Ascending aorta (tissue), 2 donors: ENCODE measurements around the gene LIMS2. TPM values are rescaled to one million over a fixed set of nuclear protein-coding genes. Genes with fewer than 3 reads are reported as not detected.

ENCODE experiments used
- DNase-seq, 2 donors: peaks; one replicate each; pipeline ENCODE4 v3.0.0-alpha.2; 2019; ENCODE audit warnings: low spot score in 2 of 2
- H3K27ac ChIP-seq, 2 donors: fragments of 200-600 bp; sonication (generic); one replicate each; pipeline ENCODE4 v1.5.1; 2016 to 2017; ENCODE audit warnings: mild to moderate bottlenecking in 1 of 2
- H3K27me3 ChIP-seq: fragments of 200-600 bp; sonication (generic); one replicate; pipeline ENCODE4 v1.5.1; 2017
- H3K36me3 ChIP-seq, 2 donors: fragments of 200-600 bp; sonication (generic); one replicate each; pipeline ENCODE4 v1.5.1; 2016
- H3K4me1 ChIP-seq, 2 donors: fragments of 200-600 bp; sonication (generic); one replicate each; pipeline ENCODE4 v1.5.1; 2016 to 2017; ENCODE audit warnings: mild to moderate bottlenecking in 1 of 2
- H3K4me3 ChIP-seq, 2 donors: fragments of 200-600 bp; sonication (generic); one replicate each; pipeline ENCODE4 v1.5.1; 2016 to 2017; ENCODE audit warnings: mild to moderate bottlenecking in 1 of 2
- H3K9me3 ChIP-seq, 2 donors: fragments of 200-600 bp; sonication (generic); one replicate each; pipeline ENCODE4 v1.5.1; 2016
- intact Hi-C: fragments of 100-400 bp; cut with DNase I; formaldehyde crosslinking; loops from one replicate; pipeline ENCODE4 v1.15.1; 2023
- total RNA-seq: library from RNA; depleted of rRNA; stranded (reverse); fragments of >200 nt; gene quantifications from one replicate; pipeline ENCODE4 v1.1.0, GENCODE V29; 2016
- TF ChIP-seq, protein P1 (sequence below), 3 experiments: fragments of 200-600 bp in 2 of 3; fragments of 450-650 bp in 1 of 3; sonication (generic) in 2 of 3; IDR thresholded peaks; one replicate each; pipeline ENCODE4 v1.5.1; 2016 to 2019; ENCODE audit warnings: antibody characterized with exemption in 3 of 3, mild to moderate bottlenecking in 1 of 3, moderate library complexity in 1 of 3

The LIMS2 gene
- total RNA-seq, 1 donor from 2014 or later, result 169 TPM

DNA sequence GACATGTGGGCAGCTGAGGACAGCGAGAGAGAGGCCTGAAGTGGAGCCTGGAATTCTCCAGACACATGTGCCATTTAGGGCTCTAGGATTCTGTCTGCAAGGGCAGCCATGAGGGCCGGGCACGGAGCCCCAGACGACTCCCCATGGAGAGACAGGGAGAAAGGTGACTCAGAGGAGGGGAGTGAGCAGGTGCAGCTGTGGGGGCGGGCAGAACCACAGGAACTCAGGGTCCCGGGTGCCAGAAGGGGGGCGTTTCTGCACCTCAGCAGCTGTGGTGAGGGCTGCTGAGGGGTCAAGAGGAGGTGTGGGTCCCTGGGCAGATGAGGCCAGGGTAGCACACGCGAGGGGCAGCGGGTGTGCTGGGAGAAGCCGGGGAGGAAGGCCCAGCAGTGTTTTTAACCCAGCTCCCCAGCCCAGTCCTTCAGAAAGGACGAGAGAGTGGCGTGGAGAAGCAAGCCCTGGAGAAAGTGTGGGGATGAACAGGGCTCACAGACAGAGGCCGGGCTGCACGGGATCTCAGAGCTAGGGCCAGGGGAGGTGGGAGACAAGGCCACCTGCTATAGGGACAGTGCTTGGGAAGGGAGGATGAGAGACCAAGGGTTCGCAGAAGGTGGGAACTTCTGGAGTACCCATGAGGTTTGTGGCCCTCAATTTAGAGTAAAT lies 21.8 kb downstream of the LIMS2 start:
- H3K4me3 ChIP-seq, result no peak overlapping the region
- DNase-seq, result no peak
- intact Hi-C loops, result loop anchor here (5.0 kb wide), 1 partner anchor 86 kb away; no protein-coding TSS in a partner anchor
- no peaks in the 10 kb centered on the region for H3K27me3 ChIP-seq
- H3K4me1 ChIP-seq, result peaks cover 9 to 39% of the 10 kb centered on the region in 2 donors
- peaks cover 47 to 53% of the 10 kb centered on the region in 2 donors for H3K36me3 ChIP-seq
- TF ChIP-seq, protein P1, sequence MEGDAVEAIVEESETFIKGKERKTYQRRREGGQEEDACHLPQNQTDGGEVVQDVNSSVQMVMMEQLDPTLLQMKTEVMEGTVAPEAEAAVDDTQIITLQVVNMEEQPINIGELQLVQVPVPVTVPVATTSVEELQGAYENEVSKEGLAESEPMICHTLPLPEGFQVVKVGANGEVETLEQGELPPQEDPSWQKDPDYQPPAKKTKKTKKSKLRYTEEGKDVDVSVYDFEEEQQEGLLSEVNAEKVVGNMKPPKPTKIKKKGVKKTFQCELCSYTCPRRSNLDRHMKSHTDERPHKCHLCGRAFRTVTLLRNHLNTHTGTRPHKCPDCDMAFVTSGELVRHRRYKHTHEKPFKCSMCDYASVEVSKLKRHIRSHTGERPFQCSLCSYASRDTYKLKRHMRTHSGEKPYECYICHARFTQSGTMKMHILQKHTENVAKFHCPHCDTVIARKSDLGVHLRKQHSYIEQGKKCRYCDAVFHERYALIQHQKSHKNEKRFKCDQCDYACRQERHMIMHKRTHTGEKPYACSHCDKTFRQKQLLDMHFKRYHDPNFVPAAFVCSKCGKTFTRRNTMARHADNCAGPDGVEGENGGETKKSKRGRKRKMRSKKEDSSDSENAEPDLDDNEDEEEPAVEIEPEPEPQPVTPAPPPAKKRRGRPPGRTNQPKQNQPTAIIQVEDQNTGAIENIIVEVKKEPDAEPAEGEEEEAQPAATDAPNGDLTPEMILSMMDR (IDR thresholded peaks at IDR 0.05), result no peak
- peak overlapping the region in 1 of 2 donors; percentile 46 for H3K27ac ChIP-seq
- H3K9me3 ChIP-seq, result no peaks in the 10 kb centered on the region

DNA sequence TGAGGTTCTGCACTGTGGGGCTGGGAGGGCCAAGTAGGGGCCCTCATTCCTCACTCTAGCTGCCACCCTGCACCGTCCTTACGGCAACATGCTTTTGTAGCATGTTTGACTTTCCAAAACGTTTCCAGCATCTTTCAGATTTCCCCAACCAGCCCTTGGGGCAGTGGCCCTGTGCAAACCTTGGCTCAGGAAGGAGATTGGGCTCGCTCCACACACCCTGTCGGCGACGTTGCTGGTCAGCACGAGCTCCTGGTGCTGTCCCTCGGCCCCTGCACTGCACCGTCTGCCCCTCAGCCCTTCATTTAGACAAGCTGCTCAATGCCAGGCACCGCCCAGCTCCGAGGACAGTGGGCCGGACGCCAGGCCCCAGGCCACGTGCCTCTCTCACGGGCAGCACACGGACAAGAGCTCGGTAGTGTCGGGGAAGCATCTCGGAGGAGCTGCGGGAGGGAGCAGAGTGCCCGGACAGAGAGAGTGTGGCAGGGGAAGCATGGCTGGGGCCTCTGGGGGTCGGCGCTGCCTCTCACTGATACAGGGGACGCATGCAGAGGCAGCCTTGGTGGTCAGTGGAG lies 22.5 kb downstream of the LIMS2 start:
- Histone ChIP-seq H3K4me1 (peaks cover 8 to 39% of the 10 kb centered on the region in 2 donors), H3K27ac (peak overlapping the region in 1 of 2 donors; percentile 46), H3K4me3 (no peak overlapping the region), H3K9me3 (no peaks in the 10 kb centered on the region), H3K27me3 (no peaks in the 10 kb centered on the region), H3K36me3 (peaks cover 47 to 49% of the 10 kb centered on the region in 2 donors)
- intact Hi-C loops, result loop anchor here (5.0 kb wide), 1 partner anchor 86 kb away; no protein-coding TSS in a partner anchor
- TF ChIP-seq, protein P1 (IDR thresholded peaks at IDR 0.05), result no peak
- DNase-seq, result no peak

DNA sequence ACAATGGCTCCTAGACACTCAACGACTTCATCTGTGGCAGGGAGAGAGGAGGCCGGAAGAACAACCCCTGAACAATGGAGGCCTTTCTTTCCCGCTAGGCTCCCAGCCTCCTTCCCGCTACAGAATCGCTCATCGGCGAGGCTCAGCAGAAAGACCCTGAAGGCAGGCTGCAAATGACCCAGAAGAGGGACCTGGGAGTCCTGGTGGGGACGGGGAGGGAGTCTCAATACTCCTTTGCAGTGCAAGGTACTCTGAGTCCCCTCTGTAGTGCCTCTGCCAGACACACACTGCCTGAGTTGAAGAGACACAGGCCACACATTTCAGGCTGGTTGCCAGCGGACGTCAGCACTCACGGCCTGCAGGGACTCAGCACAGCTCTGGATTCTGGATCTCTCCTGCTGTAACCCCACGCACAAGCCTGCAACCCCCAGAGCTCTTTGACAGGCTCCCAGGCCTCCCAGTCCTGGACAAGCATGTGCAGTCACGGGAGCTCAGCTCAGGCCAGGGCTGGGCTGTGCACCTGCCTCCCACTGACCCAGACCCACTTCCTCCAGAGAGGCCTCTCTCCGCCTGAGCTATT lies 23.3 kb downstream of the LIMS2 start:
- Histone ChIP-seq H3K4me3 (no peak overlapping the region), H3K36me3 (peaks cover 41 to 44% of the 10 kb centered on the region in 2 donors), H3K27ac (peak overlapping the region in 1 of 2 donors; percentile 46), H3K27me3 (no peaks in the 10 kb centered on the region), H3K9me3 (no peaks in the 10 kb centered on the region), H3K4me1 (peaks cover 14 to 46% of the 10 kb centered on the region in 2 donors)
- TF ChIP-seq, protein P1 (IDR thresholded peaks at IDR 0.05), result no peak
- DNase-seq, result no peak
- intact Hi-C loops, result loop anchor here (5.0 kb wide), 1 partner anchor 85 kb away; no protein-coding TSS in a partner anchor

DNA sequence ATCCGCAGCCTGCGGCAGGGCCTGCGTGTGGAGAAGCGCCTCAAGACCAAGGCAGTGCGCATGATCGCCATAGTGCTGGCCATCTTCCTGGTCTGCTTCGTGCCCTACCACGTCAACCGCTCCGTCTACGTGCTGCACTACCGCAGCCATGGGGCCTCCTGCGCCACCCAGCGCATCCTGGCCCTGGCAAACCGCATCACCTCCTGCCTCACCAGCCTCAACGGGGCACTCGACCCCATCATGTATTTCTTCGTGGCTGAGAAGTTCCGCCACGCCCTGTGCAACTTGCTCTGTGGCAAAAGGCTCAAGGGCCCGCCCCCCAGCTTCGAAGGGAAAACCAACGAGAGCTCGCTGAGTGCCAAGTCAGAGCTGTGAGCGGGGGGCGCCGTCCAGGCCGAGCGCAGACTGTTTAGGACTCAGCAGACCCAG lies 23.9 kb downstream of the LIMS2 start:
- no peaks in the 10 kb centered on the region for H3K9me3 ChIP-seq
- TF ChIP-seq, protein P1 (IDR thresholded peaks at IDR 0.05), result no peak
- H3K4me3 ChIP-seq, result no peak overlapping the region
- peaks cover 35 to 38% of the 10 kb centered on the region in 2 donors for H3K36me3 ChIP-seq
- H3K27me3 ChIP-seq, result no peaks in the 10 kb centered on the region
- peaks cover 18 to 51% of the 10 kb centered on the region in 2 donors for H3K4me1 ChIP-seq
- intact Hi-C loops, result loop anchor here (5.0 kb wide), 1 partner anchor 84 kb away; no protein-coding TSS in a partner anchor
- DNase-seq, result no peak
- H3K27ac ChIP-seq, result peak overlapping the region; percentile 46 to 58

DNA sequence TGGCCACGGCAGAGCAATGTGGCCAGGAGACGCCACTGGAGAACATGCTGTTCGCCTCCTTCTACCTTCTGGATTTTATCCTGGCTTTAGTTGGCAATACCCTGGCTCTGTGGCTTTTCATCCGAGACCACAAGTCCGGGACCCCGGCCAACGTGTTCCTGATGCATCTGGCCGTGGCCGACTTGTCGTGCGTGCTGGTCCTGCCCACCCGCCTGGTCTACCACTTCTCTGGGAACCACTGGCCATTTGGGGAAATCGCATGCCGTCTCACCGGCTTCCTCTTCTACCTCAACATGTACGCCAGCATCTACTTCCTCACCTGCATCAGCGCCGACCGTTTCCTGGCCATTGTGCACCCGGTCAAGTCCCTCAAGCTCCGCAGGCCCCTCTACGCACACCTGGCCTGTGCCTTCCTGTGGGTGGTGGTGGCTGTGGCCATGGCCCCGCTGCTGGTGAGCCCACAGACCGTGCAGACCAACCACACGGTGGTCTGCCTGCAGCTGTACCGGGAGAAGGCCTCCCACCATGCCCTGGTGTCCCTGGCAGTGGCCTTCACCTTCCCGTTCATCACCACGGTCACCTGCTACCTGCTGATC lies 24.4 kb downstream of the LIMS2 start:
- Histone ChIP-seq H3K27me3 (no peaks in the 10 kb centered on the region), H3K36me3 (peaks cover 32 to 39% of the 10 kb centered on the region in 2 donors), H3K4me1 (peaks cover 18 to 51% of the 10 kb centered on the region in 2 donors), H3K4me3 (no peak overlapping the region), H3K27ac (peak overlapping the region; percentile 40 to 58), H3K9me3 (no peaks in the 10 kb centered on the region)
- DNase-seq, result no peak
- intact Hi-C loops, result loop anchor here (1.0 to 5.0 kb wide), 2 partner anchors 24 to 84 kb away; partner anchors contain the start of gene LIMS2
- TF ChIP-seq, protein P1 (IDR thresholded peaks at IDR 0.05), result no peak
